EH (cell line): ENCODE measurements around the gene APOBEC3A.
"Not testable (repeated sequence)": the region's sequence is repeated elsewhere in the genome, so short reads cannot be mapped to it uniquely, and the experiment has no call there.

ENCODE experiments used
- DNase-seq: peaks from one replicate; pipeline ENCODE4 v3.0.0-alpha.2; 2015; ENCODE audit warnings: low read depth

The APOBEC3A gene

GRCh38 chr22:38943201-38943600 lies 14.2 kb upstream of the APOBEC3A start:
- no peak for DNase-seq

GRCh38 chr22:38943882-38944281 lies 13.5 kb upstream of the APOBEC3A start:
- DNase-seq: no peak

- no peak for DNase-seq
These were observed 12.8 kb upstream of the APOBEC3A start for GRCh38 chr22:38944653-38945052.

- DNase-seq: not testable (repeated sequence)
These were observed 11.6 kb upstream of the APOBEC3A start for GRCh38 chr22:38945706-38946338.

GRCh38 chr22:38946771-38947170 lies 10.6 kb upstream of the APOBEC3A start:
- no peak for DNase-seq

GRCh38 chr22:38947321-38948140 lies 9.9 kb upstream of the APOBEC3A start:
- no peak for DNase-seq

- DNase-seq: no peak
These were observed 9.0 kb upstream of the APOBEC3A start for GRCh38 chr22:38948181-38948940.

GRCh38 chr22:38949889-38950405 lies 7.5 kb upstream of the APOBEC3A start:
- DNase-seq: no peak

- no peak for DNase-seq
These were observed 6.7 kb upstream of the APOBEC3A start for GRCh38 chr22:38950527-38951295.

- no peak for DNase-seq
These were observed 5.7 kb upstream of the APOBEC3A start for GRCh38 chr22:38951734-38952133.

- DNase-seq: no peak
These were observed 5.0 kb upstream of the APOBEC3A start for GRCh38 chr22:38952281-38952993.

GRCh38 chr22:38953091-38953490 lies 4.3 kb upstream of the APOBEC3A start:
- DNase-seq: no peak

GRCh38 chr22:38953577-38954413 lies 3.6 kb upstream of the APOBEC3A start:
- DNase-seq: peak; percentile 18

GRCh38 chr22:38954414-38955043 lies 2.9 kb upstream of the APOBEC3A start:
- no peak for DNase-seq

- no peak for DNase-seq
These were observed 2.0 kb upstream of the APOBEC3A start for GRCh38 chr22:38955250-38955905.

GRCh38 chr22:38955926-38956325 lies 1.5 kb upstream of the APOBEC3A start:
- no peak for DNase-seq

- DNase-seq: no peak
These were observed 858 bp upstream of the APOBEC3A start for GRCh38 chr22:38956551-38956950.

- no peak for DNase-seq
These were observed 620 bp downstream of the APOBEC3A start for GRCh38 chr22:38957808-38958650.
